Breast epithelium (tissue), 4 donors: ENCODE results near the gene NUDT15. TPM values are rescaled to one million over a fixed set of nuclear protein-coding genes. Genes with fewer than 3 reads are reported as not detected.
"Not testable (repeated sequence)": the region's sequence is repeated elsewhere in the genome, so short reads cannot be mapped to it uniquely, and the experiment has no call there.

Source experiments
- DNase-seq, 2 donors: peaks; one replicate each; pipeline ENCODE4 v3.0.0-alpha.2; 2019; ENCODE audit warnings: low spot score in 2 of 2
- H3K27ac ChIP-seq, 2 donors: fragments of 200-600 bp; sonication (generic) in 1 of 2; one replicate each; pipeline ENCODE4 v1.5.1; 2016 to 2019; ENCODE audit warnings: mild to moderate bottlenecking in 1 of 2
- H3K27me3 ChIP-seq, 2 donors: fragments of 200-600 bp; sonication (generic) in 1 of 2; one replicate each; pipeline versions ENCODE4 v1.5.1 to v1.6.0; 2017 to 2019; ENCODE audit warnings: control low read depth in 1 of 2, mild to moderate bottlenecking in 1 of 2
- H3K36me3 ChIP-seq: fragments of 200-600 bp; one replicate; pipeline ENCODE4 v1.5.1; 2019
- H3K4me1 ChIP-seq, 2 donors: fragments of 200-600 bp; sonication (generic); one replicate each; pipeline ENCODE4 v1.5.1; 2016 to 2019; ENCODE audit warnings: control low read depth in 1 of 2
- H3K4me3 ChIP-seq, 3 donors: fragments of 200-600 bp; sonication (generic); 1 replicate in 2 of 3; 2 replicates in 1 of 3; pipeline ENCODE4 v1.5.1; 2016 to 2019; ENCODE audit warnings: mild to moderate bottlenecking in 3 of 3, moderate library complexity in 2 of 3
- H3K9me3 ChIP-seq, 2 donors: fragments of 200-600 bp; sonication (generic) in 1 of 2; one replicate each; pipeline ENCODE4 v1.5.1; 2016 to 2019; ENCODE audit warnings: control low read depth in 1 of 2
- POLR2A ChIP-seq: fragments of 450-650 bp; IDR thresholded peaks from one replicate; pipeline ENCODE4 v1.6.1; 2016; ENCODE audit warnings: antibody characterized with exemption, mild to moderate bottlenecking, moderate library complexity
- POLR2AphosphoS5 ChIP-seq, 3 donors: sonication (generic); formaldehyde crosslinking; IDR thresholded peaks; one replicate each; pipeline ENCODE4 v1.6.1; 2017; ENCODE audit warnings: antibody characterized with exemption in 3 of 3
- intact Hi-C: fragments of 100-400 bp; cut with DNase I; formaldehyde crosslinking; loops from one replicate; pipeline ENCODE4 v1.15.1; 2023; ENCODE audit warnings: low total_unique reads
- total RNA-seq, 3 donors: library from RNA; depleted of rRNA; stranded (reverse); fragments of >200 nt; gene quantifications; one replicate each; pipeline ENCODE4 v1.1.0, GENCODE V29; 2016
- TF ChIP-seq, protein P1 (sequence below), 3 donors: fragments of 450-650 bp; IDR thresholded peaks; one replicate each; pipeline ENCODE4 v1.5.1; 2016 to 2017; ENCODE audit warnings: antibody characterized with exemption in 3 of 3, mild to moderate bottlenecking in 3 of 3, moderate library complexity in 3 of 3

Gene NUDT15
- total RNA-seq, 3 donors from 2014 or later: 8.0 to 12.1 (median 8.2) TPM

DNA sequence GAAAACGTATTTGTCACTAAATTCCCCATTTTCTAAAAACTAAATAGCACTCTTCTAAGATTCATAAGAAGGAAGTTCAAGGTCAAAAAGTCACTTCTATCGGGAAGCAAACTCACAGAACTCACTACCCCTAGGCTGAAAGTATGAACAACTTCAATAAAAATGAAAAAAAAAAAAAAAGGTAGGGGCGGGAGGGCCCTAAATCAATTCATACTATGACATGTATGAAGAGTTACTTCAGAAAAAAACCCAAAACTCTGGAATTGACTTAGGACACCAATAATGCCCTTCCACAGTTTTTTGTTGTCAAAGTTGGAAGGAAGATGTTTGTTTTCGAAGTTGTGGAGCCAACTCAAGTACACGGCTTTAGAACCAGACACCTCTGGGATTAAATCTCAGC is 37.6 kb upstream of the NUDT15 start:
- Histone ChIP-seq H3K36me3 (no peaks in the 10 kb centered on the region), H3K27me3 (no peaks in the 10 kb centered on the region), H3K27ac (peak overlapping the region in 1 of 2 donors; percentile 86), H3K4me1 (peaks cover 0 to 5% of the 10 kb centered on the region in 2 donors), H3K9me3 (no peaks in the 10 kb centered on the region), H3K4me3 (peak overlapping the region; percentile 92 to 99 (median 98))
- intact Hi-C loops: loop anchor here (5.0 kb wide), 1 partner anchor 992 kb away; no protein-coding TSS in a partner anchor
- TF ChIP-seq POLR2AphosphoS5 (IDR thresholded peaks at IDR 0.05): no peak
- no peak for TF ChIP-seq POLR2A
- TF ChIP-seq, protein P1, sequence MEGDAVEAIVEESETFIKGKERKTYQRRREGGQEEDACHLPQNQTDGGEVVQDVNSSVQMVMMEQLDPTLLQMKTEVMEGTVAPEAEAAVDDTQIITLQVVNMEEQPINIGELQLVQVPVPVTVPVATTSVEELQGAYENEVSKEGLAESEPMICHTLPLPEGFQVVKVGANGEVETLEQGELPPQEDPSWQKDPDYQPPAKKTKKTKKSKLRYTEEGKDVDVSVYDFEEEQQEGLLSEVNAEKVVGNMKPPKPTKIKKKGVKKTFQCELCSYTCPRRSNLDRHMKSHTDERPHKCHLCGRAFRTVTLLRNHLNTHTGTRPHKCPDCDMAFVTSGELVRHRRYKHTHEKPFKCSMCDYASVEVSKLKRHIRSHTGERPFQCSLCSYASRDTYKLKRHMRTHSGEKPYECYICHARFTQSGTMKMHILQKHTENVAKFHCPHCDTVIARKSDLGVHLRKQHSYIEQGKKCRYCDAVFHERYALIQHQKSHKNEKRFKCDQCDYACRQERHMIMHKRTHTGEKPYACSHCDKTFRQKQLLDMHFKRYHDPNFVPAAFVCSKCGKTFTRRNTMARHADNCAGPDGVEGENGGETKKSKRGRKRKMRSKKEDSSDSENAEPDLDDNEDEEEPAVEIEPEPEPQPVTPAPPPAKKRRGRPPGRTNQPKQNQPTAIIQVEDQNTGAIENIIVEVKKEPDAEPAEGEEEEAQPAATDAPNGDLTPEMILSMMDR (IDR thresholded peaks at IDR 0.05): no peak
- DNase-seq: no peak

DNA sequence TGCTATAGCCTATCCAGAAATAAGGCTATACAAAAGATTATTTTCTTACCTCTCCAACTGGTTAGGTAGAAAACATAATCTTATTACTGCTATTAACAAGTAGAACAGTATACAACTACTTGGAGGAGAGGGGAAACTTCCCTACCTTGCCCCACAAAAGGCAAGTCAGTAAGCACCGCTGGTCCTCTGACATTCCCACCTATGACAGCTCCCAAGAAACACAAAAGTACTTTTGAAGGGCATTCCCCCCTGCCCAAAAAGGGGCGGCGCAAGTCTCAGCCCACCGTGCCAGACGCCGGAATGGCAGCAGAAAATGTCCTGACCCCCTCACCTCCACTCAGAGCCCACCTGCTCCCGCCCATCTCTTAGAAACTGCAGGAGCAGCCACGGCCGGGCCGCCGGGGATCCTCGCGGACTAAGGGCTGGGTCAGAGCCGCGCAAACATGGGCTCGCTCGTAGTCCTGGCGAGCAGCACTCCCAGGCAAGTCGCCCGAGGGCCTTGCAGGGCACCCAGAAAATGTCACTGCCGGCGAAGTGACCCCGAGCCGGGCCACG is 36.9 kb upstream of the NUDT15 start:
- no peaks in the 10 kb centered on the region for H3K36me3 ChIP-seq
- intact Hi-C loops: loop anchor here (5.0 kb wide), 1 partner anchor 992 kb away; no protein-coding TSS in a partner anchor
- H3K9me3 ChIP-seq: no peaks in the 10 kb centered on the region
- H3K27me3 ChIP-seq: no peaks in the 10 kb centered on the region
- peak overlapping the region; percentile 86 to 88 for H3K27ac ChIP-seq
- TF ChIP-seq POLR2AphosphoS5 (IDR thresholded peaks at IDR 0.05): no peak
- TF ChIP-seq, protein P1 (IDR thresholded peaks at IDR 0.05): no peak
- no peak for TF ChIP-seq POLR2A
- peak overlapping the region; percentile 92 to 99 (median 98) for H3K4me3 ChIP-seq
- DNase-seq: peak in 1 of 2 donors; percentile 52
- H3K4me1 ChIP-seq: peaks cover 0 to 5% of the 10 kb centered on the region in 2 donors

DNA sequence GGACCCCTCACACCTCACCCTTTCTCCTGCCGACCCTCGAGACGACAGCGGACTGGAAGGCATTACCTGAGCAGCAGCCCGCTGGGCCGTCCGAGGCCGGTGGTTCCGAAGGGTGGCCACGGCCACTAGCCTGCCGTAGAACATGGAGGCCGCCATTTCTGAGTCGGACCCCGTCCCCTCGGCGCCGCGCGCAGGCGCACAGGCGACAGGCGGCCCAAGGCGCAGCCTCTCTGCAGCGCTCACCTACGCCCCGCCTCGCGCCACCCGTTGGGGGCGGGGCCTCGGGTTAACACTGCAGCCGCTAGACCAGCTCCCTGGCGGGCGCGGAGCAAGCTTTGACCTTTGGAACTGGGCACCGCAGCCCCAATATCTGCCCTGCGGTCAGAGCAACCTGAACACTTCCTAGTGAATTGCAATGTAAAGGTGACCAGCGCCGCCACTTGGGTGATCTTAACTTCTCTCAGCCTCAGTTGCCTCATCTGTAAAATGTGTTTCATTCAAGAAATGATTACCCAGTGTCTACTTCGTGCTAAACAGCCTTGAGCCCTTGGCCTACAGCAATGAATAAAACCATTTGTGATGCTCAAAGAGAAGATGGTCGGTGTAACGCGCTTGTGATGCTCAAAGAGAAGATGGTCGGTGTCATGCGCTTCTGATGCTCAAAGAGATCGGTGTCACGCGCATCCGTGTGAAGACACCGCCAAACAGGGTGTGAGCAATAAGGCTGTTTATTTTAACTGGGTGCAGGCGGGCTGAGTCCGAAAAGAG is 36.2 kb upstream of the NUDT15 start, which contains the start of gene SUCLA2:
Gene SUCLA2, minus strand, starts transcription at position 160 of the 768 bp plus-strand sequence. Its CDS starts 4 bp downstream, at position 156.
- peak within 1 kb of the TSS; percentile 92 to 99 (median 98) for H3K4me3 ChIP-seq
- intact Hi-C loops: loop anchor here (5.0 kb wide), 1 partner anchor 991 kb away; no protein-coding TSS in a partner anchor
- peak; percentile 80 for DNase-seq
- H3K4me1 ChIP-seq: peaks cover 0 to 5% of the 10 kb centered on the region in 2 donors
- H3K27ac ChIP-seq: peak within 1 kb of the TSS; percentile 86 to 88
- H3K9me3 ChIP-seq: no peaks in the 10 kb centered on the region
- H3K36me3 ChIP-seq: no peaks in the 10 kb centered on the region
- TF ChIP-seq, protein P1 (IDR thresholded peaks at IDR 0.05): no peak
- TF ChIP-seq POLR2A (peak; percentile 25), POLR2AphosphoS5 (IDR thresholded peaks at IDR 0.05) (peak; percentile 24 to 47 (median 45))
- no peaks in the 10 kb centered on the region for H3K27me3 ChIP-seq

DNA sequence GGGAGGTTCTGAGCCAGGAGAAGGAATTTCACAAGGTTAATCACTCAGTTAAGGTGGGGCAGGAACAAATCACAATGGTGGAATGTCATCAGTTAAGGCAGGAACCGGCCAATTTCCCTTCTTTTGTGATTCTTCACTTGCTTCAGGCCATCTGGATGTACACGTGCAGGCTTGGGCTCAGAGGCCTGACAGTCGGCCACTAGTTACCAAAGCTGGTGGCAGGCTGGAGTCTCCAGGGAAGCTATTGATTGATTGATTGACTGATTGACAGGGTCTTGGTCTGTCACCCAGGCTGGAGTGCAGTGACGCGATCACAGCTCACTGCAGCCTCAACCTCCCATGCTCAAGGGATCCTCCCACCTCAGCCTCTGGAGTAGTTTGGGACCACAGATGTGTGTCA is 35.5 kb upstream of the NUDT15 start:
- not testable (repeated sequence) for H3K9me3 ChIP-seq, H3K4me1 ChIP-seq, H3K36me3 ChIP-seq, DNase-seq, H3K27me3 ChIP-seq
- Histone ChIP-seq H3K4me3 (peak overlapping the region; percentile 92 to 99 (median 98)), H3K27ac (peak overlapping the region in 1 of 2 donors; percentile 86)
- intact Hi-C loops: loop anchor here (5.0 kb wide), 1 partner anchor 990 kb away; no protein-coding TSS in a partner anchor

DNA sequence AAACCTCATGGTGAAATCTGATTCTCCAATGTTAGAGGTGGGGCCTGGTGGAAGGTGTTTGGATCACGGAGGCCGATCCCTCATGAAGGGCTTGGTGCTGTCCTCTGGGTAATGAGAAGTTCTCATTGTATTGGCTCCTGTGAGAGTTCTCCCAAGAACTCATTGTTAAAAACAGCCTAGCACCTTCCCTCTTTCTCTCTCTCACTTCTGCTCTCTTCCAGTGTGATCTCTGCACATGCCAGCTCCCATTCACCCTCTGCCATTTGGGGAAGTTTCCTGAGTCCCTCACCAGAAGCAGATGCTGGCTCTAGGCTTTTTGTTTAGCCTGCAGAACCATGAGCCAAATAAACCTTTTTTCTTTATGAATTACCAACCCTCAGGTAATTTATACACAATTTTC is 33.3 kb upstream of the NUDT15 start:
- H3K27me3 ChIP-seq: no peaks in the 10 kb centered on the region
- no peak overlapping the region for H3K4me3 ChIP-seq
- no peaks in the 10 kb centered on the region for H3K36me3 ChIP-seq
- intact Hi-C loops: loop anchor here (5.0 kb wide), 1 partner anchor 988 kb away; no protein-coding TSS in a partner anchor
- no peak for TF ChIP-seq POLR2A
- TF ChIP-seq POLR2AphosphoS5 (IDR thresholded peaks at IDR 0.05): no peak
- TF ChIP-seq, protein P1 (IDR thresholded peaks at IDR 0.05): no peak
- no peaks in the 10 kb centered on the region for H3K9me3 ChIP-seq
- H3K27ac ChIP-seq: no peak overlapping the region
- H3K4me1 ChIP-seq: peaks cover 0 to 5% of the 10 kb centered on the region in 2 donors
- no peak for DNase-seq
